OCI-LY7 (cell line): ENCODE data around the gene FOXP1. TPM values are rescaled to one million over a fixed set of nuclear protein-coding genes. Genes with fewer than 3 reads are reported as not detected.

ENCODE experiments used
- BruUV-seq: library from RNA; stranded (reverse); fragments of 400-500 nt; replicated peaks from 2 replicates; lab custom pipeline; 2021; lab: Mats Ljungman, UMichigan
- CTCF ChIA-PET: fragments of 300-600 bp; sonication (Branson Sonifier 250); formaldehyde crosslinking; loops from one replicate; lab custom pipeline; 2022; ENCODE audit warnings: antibody characterized with exemption; ENCODE audit not compliant: unreplicated experiment; lab: Charles Lee
- POLR2A ChIA-PET: fragments of 300-600 bp; sonication (Branson Sonifier 250); formaldehyde crosslinking; loops from one replicate; lab custom pipeline; 2022; ENCODE audit warnings: antibody characterized with exemption; lab: Charles Lee
- DNase-seq: peaks from one replicate; pipeline ENCODE4 v3.0.0-alpha.2; 2015; ENCODE audit warnings: low spot score
- H2AFZ ChIP-seq: fragments of 200-600 bp; sonication (generic), shearing (Covaris generic); 2 replicates; pipeline ENCODE4 v1.6.1; 2014; ENCODE audit warnings: mild to moderate bottlenecking, antibody characterized with exemption, low read length, moderate library complexity
- H3K27ac ChIP-seq: fragments of 200-600 bp; sonication (generic); 2 replicates; pipeline ENCODE4 v1.5.1; 2014; ENCODE audit warnings: mixed run types, low read depth, mild to moderate bottlenecking, moderate library complexity, low read length, inconsistent platforms; ENCODE audit not compliant: poor library complexity, severe bottlenecking
- H3K36me3 ChIP-seq: fragments of 200-600 bp; sonication (generic); 2 replicates; pipeline ENCODE4 v1.6.1; 2014; ENCODE audit warnings: mild to moderate bottlenecking, antibody characterized with exemption, low read length, moderate library complexity, mixed read lengths; ENCODE audit not compliant: insufficient read depth
- H3K4me1 ChIP-seq: fragments of 200-600 bp; sonication (generic); 2 replicates; pipeline ENCODE4 v1.5.1; 2014; ENCODE audit warnings: mild to moderate bottlenecking, low read length; ENCODE audit not compliant: insufficient read depth, poor library complexity, severe bottlenecking
- H3K4me2 ChIP-seq: fragments of 200-600 bp; sonication (generic); 2 replicates; pipeline ENCODE4 v1.6.1; 2014; ENCODE audit warnings: mild to moderate bottlenecking, low read length
- H3K4me3 ChIP-seq: fragments of 200-600 bp; sonication (generic); 2 replicates; pipeline ENCODE4 v1.5.1; 2014; ENCODE audit warnings: mild to moderate bottlenecking, low read depth, low read length; ENCODE audit not compliant: poor library complexity, severe bottlenecking
- H3K79me2 ChIP-seq: fragments of 200-600 bp; sonication (generic); 2 replicates; pipeline ENCODE4 v1.6.1; 2016; ENCODE audit warnings: low read depth, mild to moderate bottlenecking, low read length, moderate library complexity, mixed read lengths; ENCODE audit not compliant: insufficient read depth
- H3K9me2 ChIP-seq: fragments of 200-600 bp; sonication (generic); 2 replicates; pipeline ENCODE4 v1.6.1; 2016; ENCODE audit warnings: mild to moderate bottlenecking, low read length, mixed read lengths; ENCODE audit not compliant: insufficient read depth
- H3K9me3 ChIP-seq: fragments of 200-600 bp; sonication (generic); 2 replicates; pipeline ENCODE4 v1.6.1; 2014; ENCODE audit warnings: mild to moderate bottlenecking, mixed run types, low read length, mixed read lengths
- H4K20me1 ChIP-seq: fragments of 200-600 bp; sonication (generic); 2 replicates; pipeline ENCODE4 v1.6.1; 2014; ENCODE audit warnings: mild to moderate bottlenecking, antibody characterized with exemption, low read length, moderate library complexity, mixed read lengths; ENCODE audit not compliant: insufficient read depth
- CTCF ChIP-seq: fragments of 200-600 bp; sonication (generic); conservative IDR thresholded peaks from 2 replicates; pipeline ENCODE4 v1.5.1; 2014; ENCODE audit warnings: mild to moderate bottlenecking, antibody characterized with exemption, low read length, moderate library complexity, mixed read lengths
- EZH2phosphoT487 ChIP-seq: fragments of 200-600 bp; sonication (generic); IDR thresholded peaks from 2 replicates; pipeline ENCODE4 v1.6.1; 2018; ENCODE audit warnings: low read depth, borderline replicate concordance, mild to moderate bottlenecking, mixed run types, antibody characterized with exemption, low read length, moderate library complexity, mixed read lengths
- intact Hi-C: fragments of 100-400 bp; cut with micrococcal nuclease; formaldehyde crosslinking; loops from one replicate; pipeline ENCODE4 v1.10.0; 2022; ENCODE audit not compliant: unreplicated experiment
- total RNA-seq, 2 experiments: library from RNA; depleted of rRNA in 1 of 2; stranded (reverse); fragments of >200 nt in 1 of 2; shearing (Covaris generic) in 1 of 2; gene quantifications; 2 replicates each; pipeline ENCODE4 v1.2.3, GENCODE V29; 2014 to 2022

FOXP1 gene
- total RNA-seq, 2 experiments from 2014 or later, result 87.3 to 151 TPM

DNA sequence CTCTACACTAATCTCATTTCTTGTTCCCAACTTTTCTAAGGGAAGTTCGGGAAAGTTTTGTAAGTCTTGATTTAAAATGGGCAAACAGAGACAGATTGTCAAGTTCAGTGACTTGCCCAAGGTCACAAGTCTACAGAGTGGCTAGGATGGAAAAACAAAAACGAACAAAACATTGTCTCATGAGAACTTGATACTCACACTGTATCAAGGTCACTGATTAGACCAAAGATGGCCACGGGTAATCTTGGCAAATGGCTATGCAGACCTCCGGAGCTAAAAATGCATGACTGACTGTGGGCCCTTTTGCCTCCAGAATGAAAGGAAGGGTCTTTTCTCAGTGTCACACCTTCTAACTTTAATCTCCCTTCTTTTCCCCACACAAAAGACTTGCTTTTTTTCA is 460.9 kb downstream of the FOXP1 start:
- POLR2A ChIA-PET, result no interaction called here
- Histone ChIP-seq H3K4me1 (peaks cover 52% of the 10 kb centered on the region), H3K36me3 (peaks cover 24% of the 10 kb centered on the region), H2AFZ (no peak overlapping the region), H3K9me2 (no peaks in the 10 kb centered on the region), H3K9me3 (no peaks in the 10 kb centered on the region), H3K27ac (no peak overlapping the region), H3K4me3 (no peak overlapping the region), H3K79me2 (peaks cover 84% of the 10 kb centered on the region), H3K4me2 (no peak overlapping the region), H4K20me1 (peaks cover 9% of the 10 kb centered on the region; the same call in 1 of the 2 replicates)
- intact Hi-C loops, result no loop called here
- TF ChIP-seq CTCF, result no peak
- no peak for TF ChIP-seq EZH2phosphoT487
- CTCF ChIA-PET, result no interaction called here
- no peak for DNase-seq
- BruUV-seq, result no TSS peak

DNA sequence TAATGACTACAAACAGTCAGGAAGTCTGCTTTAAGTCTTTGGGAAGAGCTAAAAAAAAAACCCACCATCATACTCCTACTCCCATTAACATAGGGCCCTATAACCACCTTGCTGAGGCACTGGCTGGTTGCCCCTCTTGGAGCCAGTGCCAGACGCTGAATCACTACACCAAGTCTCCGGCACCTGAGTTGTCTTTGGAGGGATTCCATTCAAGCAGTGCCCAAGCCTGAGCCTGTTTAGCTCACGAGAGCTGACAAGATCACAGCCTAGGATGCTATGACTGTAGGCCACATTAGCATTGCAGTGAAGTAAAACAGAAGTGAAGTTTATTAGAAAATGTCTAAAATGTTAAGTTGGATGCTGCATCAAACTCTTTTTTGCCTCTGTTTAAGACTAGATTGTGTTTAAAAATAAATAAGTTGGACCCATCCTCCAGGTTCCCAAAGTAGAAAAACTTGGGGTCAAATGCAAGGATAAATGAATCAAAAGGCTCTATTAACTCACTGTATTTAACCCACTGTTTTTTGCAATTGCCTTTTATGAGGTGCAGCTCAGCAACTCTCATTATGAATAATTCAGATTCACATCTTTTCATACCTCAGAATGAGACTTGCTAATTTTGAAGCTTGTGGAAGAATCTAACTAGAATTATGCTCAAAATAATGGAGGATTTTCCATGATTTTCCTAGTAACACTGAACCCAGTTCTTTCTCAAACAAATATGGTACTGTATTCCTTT is 461.9 kb downstream of the FOXP1 start:
- peaks cover 13% of the 10 kb centered on the region; the same call in 1 of the 2 replicates for H4K20me1 ChIP-seq
- no peak overlapping the region for H3K27ac ChIP-seq
- no TSS peak for BruUV-seq
- no peak for DNase-seq
- H3K4me2 ChIP-seq, result no peak overlapping the region
- peaks cover 35% of the 10 kb centered on the region for H3K36me3 ChIP-seq
- no peaks in the 10 kb centered on the region for H3K9me3 ChIP-seq
- H2AFZ ChIP-seq, result no peak overlapping the region
- H3K79me2 ChIP-seq, result peaks cover 84% of the 10 kb centered on the region
- POLR2A ChIA-PET, result interaction anchor here (0.7 to 1.5 kb wide), 2 partner anchors 9 to 335 kb away, joined by 4 to 6 read pairs; no protein-coding TSS in a partner anchor
- CTCF ChIA-PET, result no interaction called here
- no peaks in the 10 kb centered on the region for H3K9me2 ChIP-seq
- intact Hi-C loops, result no loop called here
- TF ChIP-seq CTCF (no peak), EZH2phosphoT487 (no peak)
- no peak overlapping the region for H3K4me3 ChIP-seq
- H3K4me1 ChIP-seq, result peaks cover 44% of the 10 kb centered on the region

DNA sequence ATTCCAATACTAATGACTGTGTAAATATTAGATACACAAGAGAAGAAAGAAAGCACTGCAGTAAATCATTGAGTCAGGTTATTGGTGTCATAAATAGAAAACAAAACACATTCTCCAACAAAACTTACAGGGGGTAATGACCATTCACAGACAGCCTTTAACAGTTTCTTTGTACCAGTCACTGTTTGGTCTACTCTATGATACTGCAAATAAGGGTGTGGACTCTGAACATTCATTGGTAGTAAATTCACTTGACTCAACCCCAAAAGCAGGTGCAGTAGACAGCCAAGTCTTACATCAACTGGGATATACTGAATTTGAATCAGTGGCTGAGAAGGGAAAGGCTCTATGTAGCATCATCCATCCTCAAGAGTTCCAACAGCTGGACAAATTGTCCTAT is 463.5 kb downstream of the FOXP1 start:
- no peak for DNase-seq
- Histone ChIP-seq H3K27ac (no peak overlapping the region), H4K20me1 (peaks cover 9% of the 10 kb centered on the region; the same call in 1 of the 2 replicates), H3K36me3 (peaks cover 37% of the 10 kb centered on the region), H3K4me1 (peaks cover 30% of the 10 kb centered on the region), H3K79me2 (peaks cover 77% of the 10 kb centered on the region; the same call in 1 of the 2 replicates), H2AFZ (no peak overlapping the region), H3K4me3 (no peak overlapping the region), H3K4me2 (no peak overlapping the region), H3K9me2 (no peaks in the 10 kb centered on the region), H3K9me3 (no peaks in the 10 kb centered on the region)
- ChIA-PET POLR2A (interaction anchor here (1.5 kb wide), 1 partner anchor 10 kb away, joined by 6 read pairs; no protein-coding TSS in a partner anchor), CTCF (no interaction called here)
- no TSS peak for BruUV-seq
- intact Hi-C loops, result no loop called here
- TF ChIP-seq CTCF, result no peak
- no peak for TF ChIP-seq EZH2phosphoT487
